HepG2 (cell line): ENCODE results near the gene RLF. TPM values are rescaled to one million over a fixed set of nuclear protein-coding genes. Genes with fewer than 3 reads are reported as not detected.

Experiments
- ATAC-seq: fragments of 200-7000 bp; cut with Tn5 transposase; 3 replicates; pipeline ENCODE4 v1.9.1; 2020; ENCODE audit warnings: mild to moderate bottlenecking, moderate library complexity
- BruUV-seq: library from RNA; stranded (reverse); fragments of 400-500 nt; replicated peaks from 2 replicates; lab custom pipeline; 2021; lab: Mats Ljungman, UMichigan
- CTCF ChIA-PET: fragments of 300-600 bp; formaldehyde crosslinking; extraction: SDS; loops from one replicate; lab custom pipeline; 2021; ENCODE audit warnings: low total read pairs, inconsistent platforms, low intra/inter-chr PET ratio; lab: Yijun Ruan, JAX
- POLR2A ChIA-PET: fragments of 350-600 bp; sonication (Branson Sonifier 250); formaldehyde crosslinking; loops from one replicate; lab custom pipeline; 2020; ENCODE audit warnings: antibody characterized with exemption, inconsistent platforms; lab: Yijun Ruan, JAX
- DNase-seq: peaks from one replicate; pipeline ENCODE4 v3.0.0-alpha.2; 2015; ENCODE audit warnings: low spot score
- FAIRE-seq: peaks from 3 replicates; lab custom pipeline; 2011; peaks lifted over from hg19 to GRCh38; lab: Jason Lieb, UNC
- H2AFZ ChIP-seq: one replicate; pipeline ENCODE4 v1.6.1; 2011; ENCODE audit warnings: low read length, inconsistent platforms
- H3K27ac ChIP-seq: fragments of 300-600 bp; 3 replicates; pipeline ENCODE4 v1.8.0; 2011; ENCODE audit warnings: mixed run types, mild to moderate bottlenecking, mixed read lengths, low read length, inconsistent platforms; ENCODE audit not compliant: insufficient read depth; ENCODE audit errors: extremely low read length
- H3K27me3 ChIP-seq, 2 experiments: fragments of 200-600 bp in 1 of 2; 2 replicates in 1 of 2; 3 replicates in 1 of 2; pipeline versions ENCODE4 v1.6.0 to v1.8.0; 2011; ENCODE audit warnings: low read length in 2 of 2, mild to moderate bottlenecking in 2 of 2, moderate library complexity in 2 of 2, inconsistent platforms in 1 of 2; ENCODE audit not compliant: insufficient read depth in 2 of 2, control insufficient read depth in 1 of 2
- H3K36me3 ChIP-seq, 2 experiments: fragments of 200-600 bp in 1 of 2; replicated peaks in 1 of 2; 2 replicates in 1 of 2; 3 replicates in 1 of 2; pipeline versions ENCODE4 v1.5.1 to v1.8.0; 2011; ENCODE audit warnings: low read length in 2 of 2, inconsistent platforms in 1 of 2; ENCODE audit not compliant: insufficient read depth in 2 of 2, control insufficient read depth in 1 of 2
- H3K4me1 ChIP-seq: 2 replicates; pipeline ENCODE4 v1.5.1; 2012; ENCODE audit warnings: low read length, inconsistent platforms; ENCODE audit not compliant: insufficient read depth
- H3K4me2 ChIP-seq: 2 replicates; pipeline ENCODE4 v1.6.0; 2011; ENCODE audit warnings: low read depth, low read length, inconsistent platforms
- H3K4me3 ChIP-seq, 3 experiments: fragments of 200-600 bp in 1 of 3; sonication (generic), shearing (Covaris generic) in 1 of 3; replicated peaks in 1 of 3; 2 replicates each; pipeline ENCODE4 v1.5.1; 2011 to 2016; ENCODE audit warnings: low read length in 3 of 3, inconsistent platforms in 2 of 3, low read depth in 2 of 3, mild to moderate bottlenecking in 2 of 3, control low read depth in 1 of 3, mixed read lengths in 1 of 3; ENCODE audit not compliant: insufficient read depth in 1 of 3
- H3K79me2 ChIP-seq: one replicate; pipeline ENCODE4 v1.6.1; 2011; ENCODE audit warnings: low read length, inconsistent platforms; ENCODE audit not compliant: insufficient read depth
- H3K9ac ChIP-seq: 2 replicates; pipeline ENCODE4 v1.6.0; 2011; ENCODE audit warnings: mild to moderate bottlenecking, low read depth, low read length, inconsistent platforms; ENCODE audit not compliant: insufficient read depth
- H3K9me3 ChIP-seq: 2 replicates; pipeline ENCODE4 v1.5.1; 2012; ENCODE audit warnings: mild to moderate bottlenecking, low read length
- H4K20me1 ChIP-seq: 2 replicates; pipeline ENCODE4 v1.6.0; 2011; ENCODE audit warnings: inconsistent platforms, mild to moderate bottlenecking, low read length, moderate library complexity; ENCODE audit not compliant: insufficient read depth
- AKAP8 ChIP-seq: sonication (generic); formaldehyde crosslinking; IDR thresholded peaks from 2 replicates; pipeline ENCODE4 v1.5.1; 2020; ENCODE audit warnings: mild to moderate bottlenecking, missing genetic modification reagents
- CEBPB ChIP-seq: IDR thresholded peaks from 2 replicates; pipeline ENCODE4 v1.6.1; 2011; ENCODE audit warnings: low read depth, low read length, improper control_type of control experiment, borderline replicate concordance
- HDAC1 ChIP-seq: sonication (generic); formaldehyde crosslinking; IDR thresholded peaks from 2 replicates; pipeline ENCODE4 v1.5.1; 2020; ENCODE audit warnings: mild to moderate bottlenecking, missing genetic modification reagents
- SATB2 ChIP-seq: sonication (generic); formaldehyde crosslinking; IDR thresholded peaks from 2 replicates; pipeline ENCODE4 v1.5.0; 2020; ENCODE audit warnings: missing genetic modification reagents
- ZFP37 ChIP-seq: sonication (generic); formaldehyde crosslinking; IDR thresholded peaks from 2 replicates; pipeline ENCODE4 v1.4.0; 2020; ENCODE audit warnings: missing genetic modification reagents, borderline replicate concordance
- ZNF460 ChIP-seq: sonication (generic); formaldehyde crosslinking; IDR thresholded peaks from 2 replicates; pipeline ENCODE4 v1.5.1; 2020; ENCODE audit warnings: missing genetic modification reagents, mild to moderate bottlenecking, borderline replicate concordance
- ZNF672 ChIP-seq: sonication (generic); formaldehyde crosslinking; IDR thresholded peaks from 2 replicates; pipeline ENCODE4 v1.8.1; 2022; ENCODE audit warnings: missing genetic modification reagents
- ZNF747 ChIP-seq: sonication (generic); formaldehyde crosslinking; IDR thresholded peaks from 2 replicates; pipeline ENCODE4 v1.8.1; 2023; ENCODE audit warnings: missing genetic modification reagents, mild to moderate bottlenecking, borderline replicate concordance
- WGBS: methylation state at CpG from one replicate; pipeline ENCODE4 v1.1.6; 2017; ENCODE audit warnings: low lambda C conversion rate; 5-methylcytosine and 5-hydroxymethylcytosine counted together
- in situ Hi-C: cut with HindIII; loops from 2 replicates; pipeline ENCODE4 v1.10.0; 2017; ENCODE audit warnings: low pct_unique_long_range_greater_than_20kb; ENCODE audit not compliant: extremely low pct_ligation_motif_present
- intact Hi-C: fragments of 100-400 bp; cut with micrococcal nuclease; formaldehyde crosslinking; loops from one replicate; pipeline ENCODE4 v1.10.0; 2022; ENCODE audit not compliant: unreplicated experiment
- polyA plus RNA-seq, 8 experiments: library from polyadenylated mRNA; depleted of rRNA in 3 of 8; stranded (reverse) in 7 of 8; unstranded in 1 of 8; fragments of >200 nt; fragmentation: Illumina TruSeq in 4 of 8; extraction: Trizol in 4 of 8; gene quantifications; 2 replicates each; pipeline versions ENCODE4 v1.2.1 to v1.2.3, GENCODE V29; 2011 to 2016; ENCODE audit warnings: low read depth in 4 of 8, missing spikeins in 1 of 8, mixed read lengths in 1 of 8; ENCODE audit not compliant: insufficient read depth in 1 of 8
- total RNA-seq, 5 experiments: library from RNA; depleted of rRNA; stranded (reverse); fragments of >200 nt; fragmentation: Illumina TruSeq; extraction: Trizol; gene quantifications; 2 replicates each; pipeline ENCODE4 v1.2.3, GENCODE V29; 2016; ENCODE audit warnings: low read depth in 1 of 5
- TF ChIP-seq, protein P1 (sequence below): sonication (generic); formaldehyde crosslinking; IDR thresholded peaks from 2 replicates; pipeline ENCODE4 v1.9.0; 2021; ENCODE audit warnings: missing genetic modification reagents, borderline replicate concordance
- TF ChIP-seq, protein P2 (sequence below): sonication (generic); formaldehyde crosslinking; IDR thresholded peaks from 2 replicates; pipeline ENCODE4 v1.4.0; 2020; ENCODE audit warnings: mild to moderate bottlenecking, missing genetic modification reagents
- TF ChIP-seq, protein P3 (sequence below): sonication (generic); formaldehyde crosslinking; IDR thresholded peaks from 2 replicates; pipeline ENCODE4 v1.5.1; 2020; ENCODE audit warnings: mild to moderate bottlenecking, missing genetic modification reagents, borderline replicate concordance
- TF ChIP-seq, protein P4 (sequence below): sonication (generic); formaldehyde crosslinking; IDR thresholded peaks from 2 replicates; pipeline ENCODE4 v1.4.0; 2020; ENCODE audit warnings: low read depth, missing genetic modification reagents

The RLF gene
- total and polyA plus RNA-seq, 2 of the 13 experiments (the other 11 are each of a cell fraction or from before 2014, with no cell fraction given): 9.0 to 15.7 TPM

DNA sequence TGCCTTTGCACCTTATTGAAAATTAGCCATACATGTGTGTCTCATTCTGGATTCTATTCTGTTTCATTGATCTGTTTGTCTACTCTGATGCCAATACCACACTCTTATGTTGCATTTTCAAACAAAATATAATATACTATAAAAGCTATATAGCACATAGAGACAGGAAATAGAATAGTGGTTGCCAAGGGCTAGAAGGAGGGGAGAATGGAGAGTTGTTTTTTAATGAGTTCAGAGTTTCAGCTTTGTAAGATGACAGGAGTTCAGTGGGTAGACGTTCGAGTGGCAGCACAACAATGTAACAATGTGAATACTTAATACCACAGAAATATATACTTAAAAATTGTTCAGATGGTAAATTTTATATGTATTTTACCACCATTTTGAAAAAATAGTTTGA is 17.0 kb downstream of the RLF start:
- peaks cover 96% of the 10 kb centered on the region for H3K79me2 ChIP-seq
- intact Hi-C loops: no loop called here
- ATAC-seq (no peak), DNase-seq (no peak), FAIRE-seq (no peak)
- H4K20me1 ChIP-seq: peaks cover 90% of the 10 kb centered on the region
- H3K27ac ChIP-seq: no peak overlapping the region
- H3K27me3 ChIP-seq: no peaks in the 10 kb centered on the region; a peak in 1 of 5 replicates
- H3K4me3 ChIP-seq: no peak overlapping the region
- BruUV-seq: no TSS peak
- ChIA-PET POLR2A (no interaction called here), CTCF (no interaction called here)
- no peaks in the 10 kb centered on the region for H3K36me3 ChIP-seq
- 89% methylated on average over 2 of the region's 2 CpGs for WGBS
- in situ Hi-C loops: no loop called here
- H2AFZ ChIP-seq: no peak overlapping the region
- H3K9me3 ChIP-seq: no peaks in the 10 kb centered on the region
- no peak overlapping the region for H3K9ac ChIP-seq
- no peak overlapping the region for H3K4me2 ChIP-seq
- no peaks in the 10 kb centered on the region for H3K4me1 ChIP-seq
- TF ChIP-seq ZFP37: no peak
- TF ChIP-seq ZNF672: no peak
- TF ChIP-seq HDAC1 (CRISPR knock-in tag): no peak
- TF ChIP-seq, protein P1, sequence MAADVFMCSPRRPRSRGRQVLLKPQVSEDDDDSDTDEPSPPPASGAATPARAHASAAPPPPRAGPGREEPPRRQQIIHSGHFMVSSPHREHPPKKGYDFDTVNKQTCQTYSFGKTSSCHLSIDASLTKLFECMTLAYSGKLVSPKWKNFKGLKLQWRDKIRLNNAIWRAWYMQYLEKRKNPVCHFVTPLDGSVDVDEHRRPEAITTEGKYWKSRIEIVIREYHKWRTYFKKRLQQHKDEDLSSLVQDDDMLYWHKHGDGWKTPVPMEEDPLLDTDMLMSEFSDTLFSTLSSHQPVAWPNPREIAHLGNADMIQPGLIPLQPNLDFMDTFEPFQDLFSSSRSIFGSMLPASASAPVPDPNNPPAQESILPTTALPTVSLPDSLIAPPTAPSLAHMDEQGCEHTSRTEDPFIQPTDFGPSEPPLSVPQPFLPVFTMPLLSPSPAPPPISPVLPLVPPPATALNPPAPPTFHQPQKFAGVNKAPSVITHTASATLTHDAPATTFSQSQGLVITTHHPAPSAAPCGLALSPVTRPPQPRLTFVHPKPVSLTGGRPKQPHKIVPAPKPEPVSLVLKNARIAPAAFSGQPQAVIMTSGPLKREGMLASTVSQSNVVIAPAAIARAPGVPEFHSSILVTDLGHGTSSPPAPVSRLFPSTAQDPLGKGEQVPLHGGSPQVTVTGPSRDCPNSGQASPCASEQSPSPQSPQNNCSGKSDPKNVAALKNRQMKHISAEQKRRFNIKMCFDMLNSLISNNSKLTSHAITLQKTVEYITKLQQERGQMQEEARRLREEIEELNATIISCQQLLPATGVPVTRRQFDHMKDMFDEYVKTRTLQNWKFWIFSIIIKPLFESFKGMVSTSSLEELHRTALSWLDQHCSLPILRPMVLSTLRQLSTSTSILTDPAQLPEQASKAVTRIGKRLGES (CRISPR knock-in tag): no peak
- TF ChIP-seq, protein P2, sequence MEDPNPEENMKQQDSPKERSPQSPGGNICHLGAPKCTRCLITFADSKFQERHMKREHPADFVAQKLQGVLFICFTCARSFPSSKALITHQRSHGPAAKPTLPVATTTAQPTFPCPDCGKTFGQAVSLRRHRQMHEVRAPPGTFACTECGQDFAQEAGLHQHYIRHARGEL (CRISPR knock-in tag): no peak
- TF ChIP-seq, protein P3, sequence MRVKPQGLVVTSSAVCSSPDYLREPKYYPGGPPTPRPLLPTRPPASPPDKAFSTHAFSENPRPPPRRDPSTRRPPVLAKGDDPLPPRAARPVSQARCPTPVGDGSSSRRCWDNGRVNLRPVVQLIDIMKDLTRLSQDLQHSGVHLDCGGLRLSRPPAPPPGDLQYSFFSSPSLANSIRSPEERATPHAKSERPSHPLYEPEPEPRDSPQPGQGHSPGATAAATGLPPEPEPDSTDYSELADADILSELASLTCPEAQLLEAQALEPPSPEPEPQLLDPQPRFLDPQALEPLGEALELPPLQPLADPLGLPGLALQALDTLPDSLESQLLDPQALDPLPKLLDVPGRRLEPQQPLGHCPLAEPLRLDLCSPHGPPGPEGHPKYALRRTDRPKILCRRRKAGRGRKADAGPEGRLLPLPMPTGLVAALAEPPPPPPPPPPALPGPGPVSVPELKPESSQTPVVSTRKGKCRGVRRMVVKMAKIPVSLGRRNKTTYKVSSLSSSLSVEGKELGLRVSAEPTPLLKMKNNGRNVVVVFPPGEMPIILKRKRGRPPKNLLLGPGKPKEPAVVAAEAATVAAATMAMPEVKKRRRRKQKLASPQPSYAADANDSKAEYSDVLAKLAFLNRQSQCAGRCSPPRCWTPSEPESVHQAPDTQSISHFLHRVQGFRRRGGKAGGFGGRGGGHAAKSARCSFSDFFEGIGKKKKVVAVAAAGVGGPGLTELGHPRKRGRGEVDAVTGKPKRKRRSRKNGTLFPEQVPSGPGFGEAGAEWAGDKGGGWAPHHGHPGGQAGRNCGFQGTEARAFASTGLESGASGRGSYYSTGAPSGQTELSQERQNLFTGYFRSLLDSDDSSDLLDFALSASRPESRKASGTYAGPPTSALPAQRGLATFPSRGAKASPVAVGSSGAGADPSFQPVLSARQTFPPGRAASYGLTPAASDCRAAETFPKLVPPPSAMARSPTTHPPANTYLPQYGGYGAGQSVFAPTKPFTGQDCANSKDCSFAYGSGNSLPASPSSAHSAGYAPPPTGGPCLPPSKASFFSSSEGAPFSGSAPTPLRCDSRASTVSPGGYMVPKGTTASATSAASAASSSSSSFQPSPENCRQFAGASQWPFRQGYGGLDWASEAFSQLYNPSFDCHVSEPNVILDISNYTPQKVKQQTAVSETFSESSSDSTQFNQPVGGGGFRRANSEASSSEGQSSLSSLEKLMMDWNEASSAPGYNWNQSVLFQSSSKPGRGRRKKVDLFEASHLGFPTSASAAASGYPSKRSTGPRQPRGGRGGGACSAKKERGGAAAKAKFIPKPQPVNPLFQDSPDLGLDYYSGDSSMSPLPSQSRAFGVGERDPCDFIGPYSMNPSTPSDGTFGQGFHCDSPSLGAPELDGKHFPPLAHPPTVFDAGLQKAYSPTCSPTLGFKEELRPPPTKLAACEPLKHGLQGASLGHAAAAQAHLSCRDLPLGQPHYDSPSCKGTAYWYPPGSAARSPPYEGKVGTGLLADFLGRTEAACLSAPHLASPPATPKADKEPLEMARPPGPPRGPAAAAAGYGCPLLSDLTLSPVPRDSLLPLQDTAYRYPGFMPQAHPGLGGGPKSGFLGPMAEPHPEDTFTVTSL (CRISPR knock-in tag): no peak
- TF ChIP-seq, protein P4, sequence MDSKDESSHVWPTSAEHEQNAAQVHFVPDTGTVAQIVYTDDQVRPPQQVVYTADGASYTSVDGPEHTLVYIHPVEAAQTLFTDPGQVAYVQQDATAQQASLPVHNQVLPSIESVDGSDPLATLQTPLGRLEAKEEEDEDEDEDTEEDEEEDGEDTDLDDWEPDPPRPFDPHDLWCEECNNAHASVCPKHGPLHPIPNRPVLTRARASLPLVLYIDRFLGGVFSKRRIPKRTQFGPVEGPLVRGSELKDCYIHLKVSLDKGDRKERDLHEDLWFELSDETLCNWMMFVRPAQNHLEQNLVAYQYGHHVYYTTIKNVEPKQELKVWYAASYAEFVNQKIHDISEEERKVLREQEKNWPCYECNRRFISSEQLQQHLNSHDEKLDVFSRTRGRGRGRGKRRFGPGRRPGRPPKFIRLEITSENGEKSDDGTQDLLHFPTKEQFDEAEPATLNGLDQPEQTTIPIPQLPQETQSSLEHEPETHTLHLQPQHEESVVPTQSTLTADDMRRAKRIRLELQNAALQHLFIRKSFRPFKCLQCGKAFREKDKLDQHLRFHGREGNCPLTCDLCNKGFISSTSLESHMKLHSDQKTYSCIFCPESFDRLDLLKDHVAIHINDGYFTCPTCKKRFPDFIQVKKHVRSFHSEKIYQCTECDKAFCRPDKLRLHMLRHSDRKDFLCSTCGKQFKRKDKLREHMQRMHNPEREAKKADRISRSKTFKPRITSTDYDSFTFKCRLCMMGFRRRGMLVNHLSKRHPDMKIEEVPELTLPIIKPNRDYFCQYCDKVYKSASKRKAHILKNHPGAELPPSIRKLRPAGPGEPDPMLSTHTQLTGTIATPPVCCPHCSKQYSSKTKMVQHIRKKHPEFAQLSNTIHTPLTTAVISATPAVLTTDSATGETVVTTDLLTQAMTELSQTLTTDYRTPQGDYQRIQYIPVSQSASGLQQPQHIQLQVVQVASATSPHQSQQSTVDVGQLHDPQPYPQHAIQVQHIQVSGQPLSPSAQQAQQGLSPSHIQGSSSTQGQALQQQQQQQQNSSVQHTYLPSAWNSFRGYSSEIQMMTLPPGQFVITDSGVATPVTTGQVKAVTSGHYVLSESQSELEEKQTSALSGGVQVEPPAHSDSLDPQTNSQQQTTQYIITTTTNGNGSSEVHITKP (CRISPR knock-in tag): no peak
- no peak for TF ChIP-seq ZNF460
- TF ChIP-seq SATB2 (CRISPR knock-in tag): no peak
- no peak for TF ChIP-seq AKAP8 (CRISPR knock-in tag)
- TF ChIP-seq CEBPB: no peak
- no peak for TF ChIP-seq ZNF747
